Kidney (tissue), 14 donors: ENCODE data around the gene HOMER1. TPM values are rescaled to one million over a fixed set of nuclear protein-coding genes. Genes with fewer than 3 reads are reported as not detected.

Source experiments
- DNase-seq, 5 donors: peaks; one replicate each; pipeline ENCODE4 v3.0.0-alpha.2; 2013 to 2020
- FAIRE-seq: peaks from 2 replicates; lab custom pipeline; 2012; peaks lifted over from hg19 to GRCh38; lab: Jason Lieb, UNC
- H3K27ac ChIP-seq, 2 donors: one replicate each; pipeline ENCODE4 v1.7.0; 2013; ENCODE audit warnings: low read depth in 2 of 2, low read length in 2 of 2, inconsistent platforms in 1 of 2
- H3K27me3 ChIP-seq: one replicate; pipeline ENCODE4 v1.7.1; 2013; ENCODE audit warnings: low read length, inconsistent platforms; ENCODE audit not compliant: control insufficient read depth, insufficient read depth
- H3K36me3 ChIP-seq, 3 donors: one replicate each; pipeline versions ENCODE4 v1.7.0 to v1.7.1; 2013; ENCODE audit warnings: low read length in 3 of 3, control low read depth in 1 of 3, inconsistent platforms in 1 of 3; ENCODE audit not compliant: insufficient read depth in 3 of 3, control insufficient read depth in 2 of 3
- H3K4me1 ChIP-seq, 3 donors: one replicate each; pipeline versions ENCODE4 v1.7.0 to v1.7.1; 2013; ENCODE audit warnings: low read length in 3 of 3, inconsistent platforms in 1 of 3, low read depth in 1 of 3; ENCODE audit not compliant: control insufficient read depth in 2 of 3, insufficient read depth in 2 of 3
- H3K4me3 ChIP-seq, 3 donors: one replicate each; pipeline versions ENCODE4 v1.7.0 to v1.8.1; 2013; ENCODE audit warnings: low read length in 3 of 3, control low read depth in 1 of 3, inconsistent platforms in 1 of 3
- H3K9ac ChIP-seq, 3 donors: one replicate each; pipeline versions ENCODE4 v1.7.0 to v1.7.1; 2013; ENCODE audit warnings: low read length in 3 of 3, control low read depth in 1 of 3, inconsistent platforms in 1 of 3
- H3K9me3 ChIP-seq, 3 donors: one replicate each; pipeline versions ENCODE4 v1.7.0 to v1.7.1; 2013; ENCODE audit warnings: low read length in 3 of 3, control low read depth in 1 of 3, inconsistent platforms in 1 of 3; ENCODE audit not compliant: control insufficient read depth in 2 of 3, insufficient read depth in 1 of 3
- CTCF ChIP-seq: IDR thresholded peaks from 3 replicates; pipeline ENCODE4 v1.5.1; 2012; ENCODE audit warnings: mild to moderate bottlenecking, moderate library complexity, borderline replicate concordance; ENCODE audit not compliant: insufficient read depth; ENCODE audit errors: extremely low read depth
- intact Hi-C: fragments of 100-400 bp; cut with DNase I; formaldehyde crosslinking; loops from one replicate; pipeline ENCODE4 v1.11.1; 2022
- polyA plus RNA-seq: library from polyadenylated mRNA; stranded (reverse); fragments of 350-450 nt; fragmentation: Illumina TruSeq; extraction: RNeasy Lipid Tissue Mini Kit (QIAGEN cat#74804); gene quantifications from one replicate; pipeline ENCODE4 v1.2.3, GENCODE V29; 2014; ENCODE audit warnings: low read depth, low replicate concordance; ENCODE audit not compliant: insufficient read depth
- total RNA-seq: library from RNA; stranded (reverse); fragmentation: NEBNext Ultra II Directional; extraction: Animal tissue kit (Norgen Biotek cat#: 25700); gene quantifications from one replicate; pipeline ENCODE4 v1.2.1, GENCODE V29; 2021
- donor health status: control.
- donor health status: control.
- donor health status: control.
- donor health status: control.
- donor health status: control.
- donor health status: DM: yes; HTN: yes; CAD: no.
- donor health status: Normal renal cell carcinoma (clear cell type).

The HOMER1 gene
- total and polyA plus RNA-seq, 2 donors from 2014 or later: 2.3 to 9.2 TPM

- H3K9ac ChIP-seq: no peak overlapping the region
- H3K4me3 ChIP-seq: no peak overlapping the region
- DNase-seq (no peak), FAIRE-seq (no peak)
- intact Hi-C loops: no loop called here
- no peaks in the 10 kb centered on the region for H3K27me3 ChIP-seq
- H3K27ac ChIP-seq: no peak overlapping the region
- no peak for TF ChIP-seq CTCF
- no peaks in the 10 kb centered on the region for H3K9me3 ChIP-seq
- no peaks in the 10 kb centered on the region for H3K4me1 ChIP-seq
- H3K36me3 ChIP-seq: no peaks in the 10 kb centered on the region
These were observed 97.4 kb downstream of the HOMER1 start for GRCh38 chr5:79416499-79416898.

- Histone ChIP-seq H3K4me3 (no peak overlapping the region), H3K9ac (no peak overlapping the region), H3K27me3 (no peaks in the 10 kb centered on the region), H3K9me3 (peaks cover 0 to 3% (median 0%) of the 10 kb centered on the region in 3 donors), H3K4me1 (no peaks in the 10 kb centered on the region), H3K36me3 (no peaks in the 10 kb centered on the region), H3K27ac (no peak overlapping the region)
- DNase-seq (no peak), FAIRE-seq (no peak)
- TF ChIP-seq CTCF: no peak
- intact Hi-C loops: no loop called here
These were observed 100.8 kb downstream of the HOMER1 start for GRCh38 chr5:79413112-79413511.

- TF ChIP-seq CTCF: no peak
- Histone ChIP-seq H3K27me3 (no peaks in the 10 kb centered on the region), H3K4me3 (no peak overlapping the region), H3K4me1 (no peaks in the 10 kb centered on the region), H3K27ac (no peak overlapping the region), H3K9ac (no peak overlapping the region), H3K36me3 (no peaks in the 10 kb centered on the region), H3K9me3 (peaks cover 0 to 6% (median 0%) of the 10 kb centered on the region in 3 donors)
- DNase-seq (no peak), FAIRE-seq (no peak)
- intact Hi-C loops: no loop called here
These were observed 105.9 kb downstream of the HOMER1 start for GRCh38 chr5:79408028-79408427.

GRCh38 chr5:79407591-79407990, 106.3 kb downstream of the HOMER1 start:
- Histone ChIP-seq H3K9ac (no peak overlapping the region), H3K4me1 (no peaks in the 10 kb centered on the region), H3K27me3 (no peaks in the 10 kb centered on the region), H3K9me3 (peaks cover 0 to 6% (median 0%) of the 10 kb centered on the region in 3 donors), H3K27ac (no peak overlapping the region), H3K4me3 (no peak overlapping the region), H3K36me3 (no peaks in the 10 kb centered on the region)
- DNase-seq (no peak), FAIRE-seq (no peak)
- no peak for TF ChIP-seq CTCF
- intact Hi-C loops: no loop called here
